ENCODE results near the gene FKBP1B.
A peak's percentile ranks its signal among the peaks of the same experiment; 100 is the strongest.

FKBP1B gene

DNA sequence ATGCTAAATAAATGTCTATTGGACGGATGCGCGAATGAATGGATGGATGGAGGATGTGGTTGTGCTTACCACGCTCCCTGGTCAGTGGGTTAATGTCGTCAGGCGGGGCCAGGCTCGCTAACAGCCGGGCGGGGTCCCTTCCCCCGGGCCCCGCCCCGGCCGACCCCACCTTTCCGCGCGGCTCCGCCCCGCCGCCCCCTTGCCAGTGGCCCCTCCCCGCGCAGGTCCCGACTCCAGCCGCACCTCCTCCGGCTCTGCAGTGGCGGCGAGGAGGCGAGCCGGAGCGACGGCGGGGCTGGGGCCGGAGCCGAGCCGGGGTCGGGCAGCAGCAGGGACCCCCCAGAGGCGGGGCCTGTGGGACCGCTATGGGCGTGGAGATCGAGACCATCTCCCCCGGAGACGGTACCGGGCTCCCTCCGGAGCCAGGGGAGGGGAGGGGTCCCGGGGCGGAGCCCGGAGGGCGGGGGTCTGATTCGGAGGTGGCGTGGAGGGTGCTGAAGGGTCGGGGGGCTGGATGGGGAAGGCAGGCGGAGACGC lies at the start of gene FKBP1B:
Gene FKBP1B (plus strand): TSS at position 257 of the 537 bp plus-strand sequence. CDS start 109 bp downstream, at position 366.
- peak; percentile 77 for DNase-seq (ENCODE audit: low spot score)
- TF ChIP-seq, protein P1, sequence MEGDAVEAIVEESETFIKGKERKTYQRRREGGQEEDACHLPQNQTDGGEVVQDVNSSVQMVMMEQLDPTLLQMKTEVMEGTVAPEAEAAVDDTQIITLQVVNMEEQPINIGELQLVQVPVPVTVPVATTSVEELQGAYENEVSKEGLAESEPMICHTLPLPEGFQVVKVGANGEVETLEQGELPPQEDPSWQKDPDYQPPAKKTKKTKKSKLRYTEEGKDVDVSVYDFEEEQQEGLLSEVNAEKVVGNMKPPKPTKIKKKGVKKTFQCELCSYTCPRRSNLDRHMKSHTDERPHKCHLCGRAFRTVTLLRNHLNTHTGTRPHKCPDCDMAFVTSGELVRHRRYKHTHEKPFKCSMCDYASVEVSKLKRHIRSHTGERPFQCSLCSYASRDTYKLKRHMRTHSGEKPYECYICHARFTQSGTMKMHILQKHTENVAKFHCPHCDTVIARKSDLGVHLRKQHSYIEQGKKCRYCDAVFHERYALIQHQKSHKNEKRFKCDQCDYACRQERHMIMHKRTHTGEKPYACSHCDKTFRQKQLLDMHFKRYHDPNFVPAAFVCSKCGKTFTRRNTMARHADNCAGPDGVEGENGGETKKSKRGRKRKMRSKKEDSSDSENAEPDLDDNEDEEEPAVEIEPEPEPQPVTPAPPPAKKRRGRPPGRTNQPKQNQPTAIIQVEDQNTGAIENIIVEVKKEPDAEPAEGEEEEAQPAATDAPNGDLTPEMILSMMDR (IDR thresholded peaks at IDR 0.05; ENCODE audit: extremely low read depth, missing control alignments) = no peak

DNA sequence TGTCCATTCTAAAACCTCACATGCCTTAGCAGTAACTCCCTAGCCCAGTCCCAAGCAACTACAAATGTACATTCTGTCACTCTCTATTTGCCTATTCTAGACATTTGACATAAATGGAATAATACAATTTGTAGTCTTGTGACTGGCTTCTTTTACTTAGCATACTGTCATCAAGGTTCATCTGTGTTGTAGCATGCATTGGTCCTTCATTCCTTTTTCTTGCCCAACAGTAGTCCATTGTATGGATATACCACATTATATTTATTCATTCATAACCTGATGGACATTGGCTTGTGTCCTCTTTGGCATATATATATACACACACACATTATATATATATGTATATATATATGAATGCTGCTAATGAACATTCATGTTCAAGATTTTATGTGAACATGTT lies 41.8 kb upstream of the FKBP1B start:
- DNase-seq (ENCODE audit: low spot score) = no peak
- TF ChIP-seq, protein P1 (IDR thresholded peaks at IDR 0.05; ENCODE audit: extremely low read depth, missing control alignments) = no peak

- TF ChIP-seq, protein P1 (IDR thresholded peaks at IDR 0.05; ENCODE audit: extremely low read depth, missing control alignments) = no peak
- no peak for DNase-seq (ENCODE audit: low spot score)
Measured at GRCh38 chr2:24008672-24009366, 40.7 kb upstream of the FKBP1B start.

GRCh38 chr2:24009367-24009679 lies 40.2 kb upstream of the FKBP1B start:
- no peak for DNase-seq (ENCODE audit: low spot score)
- TF ChIP-seq, protein P1 (IDR thresholded peaks at IDR 0.05; ENCODE audit: extremely low read depth, missing control alignments) = no peak

DNA sequence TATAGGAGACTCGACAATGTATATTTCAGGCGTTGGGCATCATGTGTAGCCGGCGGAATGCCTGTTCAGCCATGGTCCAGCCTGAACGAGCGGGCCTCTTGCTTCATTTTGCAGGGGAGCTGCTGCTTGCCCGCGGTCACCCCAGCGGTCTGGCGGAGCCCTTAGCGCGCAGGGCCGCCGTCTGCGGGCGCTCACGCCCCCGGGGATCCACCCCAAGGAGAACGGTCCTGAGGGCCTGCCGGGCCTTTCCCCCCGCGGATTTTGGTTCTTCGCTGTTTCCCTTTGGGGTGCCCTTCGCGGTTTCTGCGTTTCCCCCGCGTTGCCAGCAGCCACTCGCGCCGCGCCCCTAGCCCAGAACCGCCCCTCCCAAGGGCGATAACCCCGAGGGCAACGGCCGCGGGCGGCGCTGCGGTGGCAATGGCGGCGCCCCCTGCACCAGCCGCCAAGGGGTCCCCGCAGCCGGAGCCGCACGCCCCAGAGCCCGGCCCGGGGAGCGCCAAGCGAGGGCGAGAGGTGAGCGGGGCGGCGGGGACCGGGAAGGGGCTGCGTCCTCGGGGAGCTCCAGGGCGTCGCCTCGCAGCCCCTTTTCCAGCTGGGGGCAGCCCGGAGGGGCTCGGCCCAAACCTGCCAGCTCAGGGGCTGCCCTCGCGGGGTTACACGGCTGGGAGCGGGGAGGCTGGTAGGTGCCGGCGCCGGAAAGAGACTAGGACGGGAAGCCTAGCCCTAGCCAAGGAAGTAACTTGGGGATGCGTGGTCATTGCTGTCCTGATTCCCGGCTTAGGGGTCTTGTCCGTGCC lies 39.7 kb upstream of the FKBP1B start, which contains the start of gene MFSD2B:
Gene MFSD2B (plus strand): TSS at position 406 of the 797 bp plus-strand sequence. CDS start 12 bp downstream, at position 418.
- TF ChIP-seq, protein P1 (IDR thresholded peaks at IDR 0.05; ENCODE audit: extremely low read depth, missing control alignments) = no peak
- DNase-seq (ENCODE audit: low spot score) = peak; percentile 58

GRCh38 chr2:24010477-24011249 lies 38.9 kb upstream of the FKBP1B start:
- TF ChIP-seq, protein P1 (IDR thresholded peaks at IDR 0.05; ENCODE audit: extremely low read depth, missing control alignments) = no peak
- DNase-seq (ENCODE audit: low spot score) = no peak

Data from GM20000 (cell line).